Cardiac muscle cell (in vitro differentiated cells and primary cell): ENCODE measurements around the gene PLRG1. TPM values are rescaled to one million over a fixed set of nuclear protein-coding genes. Genes with fewer than 3 reads are reported as not detected.

ENCODE experiments used
- DNase-seq, 2 donors: peaks; one replicate each; pipeline versions ENCODE4 v3.0.0 to v3.0.0-alpha.2; 2010 to 2017; ENCODE audit warnings: low read depth in 1 of 2, low spot score in 1 of 2
- H3K27ac ChIP-seq: fragments of 200-600 bp; sonication (generic); 2 replicates; pipeline ENCODE4 v1.5.1; 2016
- H3K27me3 ChIP-seq: fragments of 200-600 bp; sonication (generic); 2 replicates; pipeline ENCODE4 v1.6.0; 2016; ENCODE audit warnings: control low read depth
- H3K36me3 ChIP-seq: fragments of 200-600 bp; sonication (generic); 2 replicates; pipeline ENCODE4 v1.5.1; 2016; ENCODE audit warnings: control low read depth
- H3K4me1 ChIP-seq: fragments of 200-600 bp; sonication (generic); 2 replicates; pipeline ENCODE4 v1.8.1; 2017; ENCODE audit warnings: low read depth, mild to moderate bottlenecking, mixed run types
- H3K4me3 ChIP-seq: fragments of 200-600 bp; sonication (generic); 2 replicates; pipeline ENCODE4 v1.5.1; 2016; ENCODE audit warnings: mild to moderate bottlenecking
- H3K9me3 ChIP-seq: fragments of 200-600 bp; sonication (generic); 2 replicates; pipeline ENCODE4 v1.5.1; 2017; ENCODE audit warnings: low read depth, mild to moderate bottlenecking, control low read depth
- polyA plus RNA-seq: library from polyadenylated mRNA; unstranded; fragments of >200 nt; fragmentation: Nextera tagmentation; extraction: Ambion mirVana; gene quantifications from 2 replicates; pipeline ENCODE4 v1.2.1, GENCODE V29; 2016
- total RNA-seq: library from RNA; depleted of rRNA; stranded (reverse); fragments of >200 nt; gene quantifications from 2 replicates; pipeline ENCODE4 v1.2.3, GENCODE V29; 2016
- TF ChIP-seq, protein P1 (sequence below): IDR thresholded peaks from 2 replicates; pipeline ENCODE4 v1.5.1; 2012; ENCODE audit warnings: low read depth, mild to moderate bottlenecking, low read length

Gene PLRG1
- total and polyA plus RNA-seq, 2 experiments from 2014 or later: 25.6 to 61.6 TPM

DNA sequence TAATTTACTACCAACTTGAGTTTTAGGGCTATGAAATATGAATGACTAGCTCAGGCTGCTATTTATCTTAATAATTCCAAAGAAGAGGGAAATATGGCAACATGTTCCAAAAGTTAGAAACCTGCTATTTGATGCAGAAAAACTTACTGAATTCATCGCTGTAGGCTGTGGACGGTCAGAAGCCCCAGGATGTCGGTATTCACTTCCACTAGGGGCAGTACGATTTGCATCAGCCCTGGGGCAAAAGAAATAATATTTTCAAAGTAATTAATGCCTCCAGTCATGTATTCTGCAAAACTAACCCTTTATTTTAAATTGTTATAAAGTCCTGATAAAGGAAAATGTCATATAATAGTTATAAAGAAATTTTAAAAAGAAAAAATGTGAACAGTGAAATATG, 4.5 kb downstream of the PLRG1 start:
- no peak overlapping the region for H3K4me3 ChIP-seq
- peaks cover 72% of the 10 kb centered on the region for H3K36me3 ChIP-seq
- H3K9me3 ChIP-seq: no peaks in the 10 kb centered on the region
- TF ChIP-seq, protein P1, sequence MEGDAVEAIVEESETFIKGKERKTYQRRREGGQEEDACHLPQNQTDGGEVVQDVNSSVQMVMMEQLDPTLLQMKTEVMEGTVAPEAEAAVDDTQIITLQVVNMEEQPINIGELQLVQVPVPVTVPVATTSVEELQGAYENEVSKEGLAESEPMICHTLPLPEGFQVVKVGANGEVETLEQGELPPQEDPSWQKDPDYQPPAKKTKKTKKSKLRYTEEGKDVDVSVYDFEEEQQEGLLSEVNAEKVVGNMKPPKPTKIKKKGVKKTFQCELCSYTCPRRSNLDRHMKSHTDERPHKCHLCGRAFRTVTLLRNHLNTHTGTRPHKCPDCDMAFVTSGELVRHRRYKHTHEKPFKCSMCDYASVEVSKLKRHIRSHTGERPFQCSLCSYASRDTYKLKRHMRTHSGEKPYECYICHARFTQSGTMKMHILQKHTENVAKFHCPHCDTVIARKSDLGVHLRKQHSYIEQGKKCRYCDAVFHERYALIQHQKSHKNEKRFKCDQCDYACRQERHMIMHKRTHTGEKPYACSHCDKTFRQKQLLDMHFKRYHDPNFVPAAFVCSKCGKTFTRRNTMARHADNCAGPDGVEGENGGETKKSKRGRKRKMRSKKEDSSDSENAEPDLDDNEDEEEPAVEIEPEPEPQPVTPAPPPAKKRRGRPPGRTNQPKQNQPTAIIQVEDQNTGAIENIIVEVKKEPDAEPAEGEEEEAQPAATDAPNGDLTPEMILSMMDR: no peak
- no peak for DNase-seq
- H3K27ac ChIP-seq: no peak overlapping the region
- peaks cover 12% of the 10 kb centered on the region for H3K4me1 ChIP-seq
- H3K27me3 ChIP-seq: no peaks in the 10 kb centered on the region

DNA sequence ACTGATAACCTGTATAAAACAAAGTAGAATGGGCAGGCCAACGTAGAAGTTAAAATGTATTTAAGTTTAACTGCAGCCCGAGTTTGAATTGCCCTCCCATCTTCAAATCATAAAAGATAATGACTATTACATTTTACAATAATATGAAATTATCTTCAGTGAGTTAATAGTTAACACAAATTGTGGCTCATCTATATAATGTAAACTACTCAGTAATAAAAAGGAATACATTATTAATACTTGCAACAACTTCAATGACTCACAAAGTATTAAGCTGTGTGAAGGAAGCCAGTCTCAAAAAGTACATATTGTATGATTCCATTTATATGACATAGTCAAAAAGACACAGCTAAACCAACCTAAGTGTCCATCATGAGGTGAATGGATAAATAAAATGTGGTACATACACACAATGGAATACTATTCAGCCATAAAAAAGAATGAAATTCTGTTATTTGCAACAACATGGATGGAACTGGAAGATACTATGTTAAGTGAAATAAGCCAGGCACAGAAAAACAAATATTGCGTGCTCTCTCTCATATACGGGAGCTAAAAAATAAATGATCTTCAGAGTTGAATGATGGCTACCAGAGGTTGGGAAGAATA, 7.8 kb downstream of the PLRG1 start:
- no peak overlapping the region for H3K4me3 ChIP-seq
- H3K27me3 ChIP-seq: no peaks in the 10 kb centered on the region
- TF ChIP-seq, protein P1: no peak
- no peak overlapping the region for H3K27ac ChIP-seq
- no peaks in the 10 kb centered on the region for H3K9me3 ChIP-seq
- no peak for DNase-seq
- H3K36me3 ChIP-seq: peaks cover 98% of the 10 kb centered on the region
- no peaks in the 10 kb centered on the region for H3K4me1 ChIP-seq

DNA sequence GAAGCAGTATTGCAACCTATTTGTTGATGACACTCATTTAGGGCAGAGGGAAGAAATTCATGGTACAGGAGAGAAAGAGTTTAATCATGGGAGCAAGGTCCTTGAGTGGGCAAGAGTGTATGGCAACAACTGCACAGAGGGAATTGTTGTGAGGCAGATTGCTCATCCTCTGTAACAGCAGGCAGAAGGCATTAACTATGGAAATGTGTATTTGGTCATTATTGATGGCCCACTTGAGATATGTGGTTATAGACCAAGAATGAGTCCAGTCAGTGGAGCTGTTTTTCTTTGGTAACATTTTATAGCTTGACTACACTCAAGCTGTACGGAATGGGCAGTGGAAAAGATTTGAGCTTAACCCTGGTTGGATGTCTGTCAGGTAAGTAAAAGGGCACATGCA, 15.9 kb downstream of the PLRG1 start:
- Histone ChIP-seq H3K4me3 (no peak overlapping the region), H3K36me3 (peaks cover 26% of the 10 kb centered on the region), H3K4me1 (no peaks in the 10 kb centered on the region), H3K27ac (no peak overlapping the region), H3K27me3 (no peaks in the 10 kb centered on the region), H3K9me3 (no peaks in the 10 kb centered on the region)
- no peak for DNase-seq
- TF ChIP-seq, protein P1: no peak

DNA sequence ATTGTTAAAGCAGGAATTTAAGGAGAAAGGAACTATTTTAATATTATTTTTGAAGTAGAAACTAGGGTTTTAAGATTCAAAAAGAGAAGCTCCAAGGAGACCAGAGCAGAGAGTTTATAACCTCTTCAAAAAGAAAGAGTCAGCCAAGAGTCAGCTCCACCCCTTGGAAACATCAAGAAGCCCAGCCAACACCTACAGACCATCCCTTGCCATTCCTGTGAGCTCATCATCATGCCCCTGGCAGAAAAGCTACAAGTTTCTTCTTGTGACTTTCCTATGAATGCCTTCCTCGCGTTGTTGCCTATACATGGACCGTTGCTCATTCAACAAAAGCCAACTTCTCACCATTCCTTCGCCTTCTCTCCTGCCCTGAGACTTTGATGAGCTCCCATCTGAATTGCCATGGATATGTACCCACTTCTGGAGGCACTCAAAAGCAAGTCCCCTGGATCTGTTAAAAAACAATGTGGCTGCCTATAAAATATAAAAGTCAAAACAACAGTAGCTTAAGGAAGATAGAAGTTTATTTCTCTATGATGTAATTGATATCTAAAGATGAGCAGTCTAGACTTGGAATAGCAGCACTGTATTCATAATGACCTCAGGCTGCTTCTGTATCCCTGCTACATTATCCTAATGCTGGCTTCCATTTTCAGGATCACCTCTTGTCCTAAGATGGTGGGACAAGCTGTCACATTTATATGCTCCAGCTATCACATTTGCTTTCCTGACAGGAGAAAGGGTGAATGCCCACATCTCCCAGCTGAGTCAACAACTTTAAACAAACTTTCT, 20.3 kb downstream of the PLRG1 start:
- peak in 1 of 2 donors; percentile 9 for DNase-seq
- Histone ChIP-seq H3K27me3 (peaks cover 3% of the 10 kb centered on the region), H3K9me3 (no peaks in the 10 kb centered on the region), H3K4me1 (no peaks in the 10 kb centered on the region), H3K4me3 (no peak overlapping the region), H3K36me3 (no peaks in the 10 kb centered on the region), H3K27ac (no peak overlapping the region)
- TF ChIP-seq, protein P1: no peak

DNA sequence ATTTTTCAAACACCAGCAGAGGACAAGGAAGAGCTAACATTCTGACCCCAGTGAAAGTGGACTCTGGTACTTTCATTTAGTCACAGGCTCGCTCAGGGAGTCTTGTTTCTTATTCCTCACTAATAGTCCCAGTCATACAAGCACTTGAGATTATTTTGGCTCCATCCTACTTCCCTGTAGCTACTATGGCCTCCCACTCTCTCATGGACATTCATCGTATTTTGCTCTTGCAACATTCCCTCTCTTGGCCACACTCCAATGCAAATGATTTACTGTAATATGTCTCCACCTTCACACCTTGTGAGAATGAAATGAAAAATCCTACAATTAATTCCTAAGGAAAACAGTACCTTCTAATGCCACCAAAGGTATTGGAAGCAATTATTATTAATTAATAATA, 21.3 kb downstream of the PLRG1 start:
- DNase-seq: peak in 1 of 2 donors; percentile 58
- Histone ChIP-seq H3K27me3 (peaks cover 3% of the 10 kb centered on the region), H3K36me3 (no peaks in the 10 kb centered on the region), H3K9me3 (no peaks in the 10 kb centered on the region), H3K27ac (no peak overlapping the region), H3K4me1 (no peaks in the 10 kb centered on the region), H3K4me3 (no peak overlapping the region)
- TF ChIP-seq, protein P1: no peak
